ENCODE data around the gene OR4D9.

OR4D9 gene

GRCh38 chr11:59510941-59511589 lies at the start of gene OR4D9:
Gene OR4D9 (plus strand): TSS chr11:59511539. CDS start chr11:59514913, 3,374 bp downstream.
- no peak for TF ChIP-seq CTCF (IDR thresholded peaks at IDR 0.05; ENCODE audit: control insufficient read depth, insufficient read depth, low read depth, low read length, missing control alignments)
- no peak for DNase-seq (ENCODE audit: low read depth)

GRCh38 chr11:59463190-59463641 lies 48.1 kb upstream of the OR4D9 start:
- H3K4me3 ChIP-seq (ENCODE audit: control insufficient read depth, low read depth, low read length): no peak overlapping the region
- DNase-seq (ENCODE audit: low read depth): no peak
- TF ChIP-seq CTCF (IDR thresholded peaks at IDR 0.05; ENCODE audit: control insufficient read depth, insufficient read depth, low read depth, low read length, missing control alignments): no peak

More at GRCh38 chr11:59510941-59511589, at the start of gene OR4D9:
- H3K4me3 ChIP-seq (ENCODE audit: control insufficient read depth, low read depth, low read length): no peak within 1 kb of the TSS

GRCh38 chr11:59473015-59473414 lies 38.3 kb upstream of the OR4D9 start, which contains the start of gene OR4D10:
Gene OR4D10 (plus strand): TSS chr11:59473315. CDS start chr11:59477430, 4,115 bp downstream.
- H3K4me3 ChIP-seq (ENCODE audit: control insufficient read depth, low read depth, low read length): no peak within 1 kb of the TSS
- no peak for DNase-seq (ENCODE audit: low read depth)
- TF ChIP-seq CTCF (IDR thresholded peaks at IDR 0.05; ENCODE audit: control insufficient read depth, insufficient read depth, low read depth, low read length, missing control alignments): no peak

- no peak for TF ChIP-seq CTCF (IDR thresholded peaks at IDR 0.05; ENCODE audit: control insufficient read depth, insufficient read depth, low read depth, low read length, missing control alignments)
- no peak overlapping the region for H3K4me3 ChIP-seq (ENCODE audit: control insufficient read depth, low read depth, low read length)
- DNase-seq (ENCODE audit: low read depth): no peak
These were observed 36.2 kb upstream of the OR4D9 start for GRCh38 chr11:59475176-59475575.

- TF ChIP-seq CTCF (IDR thresholded peaks at IDR 0.05; ENCODE audit: control insufficient read depth, insufficient read depth, low read depth, low read length, missing control alignments): no peak
- H3K4me3 ChIP-seq (ENCODE audit: control insufficient read depth, low read depth, low read length): no peak overlapping the region
These were observed 31.4 kb upstream of the OR4D9 start for GRCh38 chr11:59479906-59480305.

GRCh38 chr11:59480359-59480758 lies 31.0 kb upstream of the OR4D9 start:
- no peak overlapping the region for H3K4me3 ChIP-seq (ENCODE audit: control insufficient read depth, low read depth, low read length)
- no peak for DNase-seq (ENCODE audit: low read depth)
- no peak for TF ChIP-seq CTCF (IDR thresholded peaks at IDR 0.05; ENCODE audit: control insufficient read depth, insufficient read depth, low read depth, low read length, missing control alignments)

More at GRCh38 chr11:59479906-59480305, 31.4 kb upstream of the OR4D9 start:
- no peak for DNase-seq (ENCODE audit: low read depth)
